HG03066 (cell line): Measurements from ENCODE around the gene EHBP1.

Source experiments
- ATAC-seq: cut with Tn5 transposase; IDR thresholded peaks from one replicate; pipeline ENCODE4 v1.9.1; 2021; ENCODE audit warnings: low read depth; ENCODE audit not compliant: unreplicated experiment

Gene EHBP1

GRCh38 chr2:62870966-62871365 is 165.5 kb downstream of the EHBP1 start:
- ATAC-seq = no peak

- no peak for ATAC-seq
Measured at GRCh38 chr2:62871506-62871905, 166.0 kb downstream of the EHBP1 start.

DNA sequence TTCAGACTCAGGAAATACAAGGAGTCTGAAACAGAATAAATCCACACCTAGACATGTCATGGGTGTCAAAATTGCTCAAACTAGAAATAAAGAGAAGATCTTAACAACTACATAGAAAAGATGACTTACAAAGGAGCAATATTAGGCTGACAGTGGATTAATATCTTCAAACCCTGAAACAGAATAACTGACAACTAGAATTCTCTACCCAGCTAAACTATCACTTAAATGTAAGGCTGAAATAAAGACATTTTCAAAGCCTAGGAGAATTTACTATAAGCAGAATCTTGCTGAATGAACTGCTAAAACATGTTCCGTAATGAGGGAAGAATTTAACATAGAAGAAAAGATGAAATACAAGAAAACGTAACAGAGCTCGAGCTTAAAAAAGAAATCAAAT is 168.1 kb downstream of the EHBP1 start:
- ATAC-seq = no peak

GRCh38 chr2:62874881-62875383 is 169.4 kb downstream of the EHBP1 start:
- ATAC-seq = no peak

DNA sequence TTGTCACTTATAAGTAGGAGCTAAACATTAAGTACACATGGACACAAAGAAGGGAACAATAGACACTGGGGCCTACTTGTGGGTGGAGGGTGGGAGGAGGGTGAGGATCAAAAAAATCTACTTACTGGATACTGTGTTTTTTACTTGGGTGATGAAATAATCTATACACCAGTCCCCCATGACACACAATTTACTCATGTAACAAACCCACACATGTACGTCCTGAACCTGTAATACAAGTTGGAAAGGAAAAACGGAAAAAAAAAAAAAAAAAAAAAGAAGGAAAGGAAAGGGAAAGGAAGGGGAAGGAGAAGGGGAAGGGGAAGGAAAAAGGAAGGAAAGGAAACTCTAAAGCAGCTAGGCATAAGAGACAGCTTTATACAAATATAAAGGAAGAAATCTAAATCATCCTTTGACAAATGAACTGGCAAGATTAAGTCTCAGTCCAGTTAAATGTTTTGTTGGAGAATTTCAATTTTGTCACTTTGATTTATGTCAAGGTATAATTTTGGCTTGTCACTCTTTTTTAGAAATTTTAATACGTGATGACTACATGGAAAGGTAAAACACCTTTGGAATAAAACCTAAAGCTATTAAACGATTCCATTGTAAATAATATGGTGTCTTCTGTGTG is 175.8 kb downstream of the EHBP1 start:
- no peak for ATAC-seq

DNA sequence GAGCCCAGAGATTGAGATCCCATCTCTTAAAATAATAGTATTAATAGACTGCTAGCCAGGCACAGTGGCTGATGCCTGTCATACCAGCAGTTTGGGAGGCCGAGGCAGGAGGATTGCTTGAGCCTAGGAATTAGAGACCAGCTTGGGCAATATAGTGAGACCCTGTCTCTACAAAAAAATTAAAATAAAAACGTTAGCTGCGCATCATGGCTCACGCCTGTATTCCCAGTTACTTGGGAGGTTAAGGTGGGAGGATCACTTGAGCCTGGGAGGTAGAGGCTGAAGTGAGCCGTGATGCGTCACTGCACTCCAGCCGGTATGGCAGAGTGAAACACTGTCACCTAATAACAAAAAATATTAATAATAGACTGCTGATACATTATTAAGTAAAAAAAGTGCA is 178.1 kb downstream of the EHBP1 start:
- ATAC-seq = no peak

DNA sequence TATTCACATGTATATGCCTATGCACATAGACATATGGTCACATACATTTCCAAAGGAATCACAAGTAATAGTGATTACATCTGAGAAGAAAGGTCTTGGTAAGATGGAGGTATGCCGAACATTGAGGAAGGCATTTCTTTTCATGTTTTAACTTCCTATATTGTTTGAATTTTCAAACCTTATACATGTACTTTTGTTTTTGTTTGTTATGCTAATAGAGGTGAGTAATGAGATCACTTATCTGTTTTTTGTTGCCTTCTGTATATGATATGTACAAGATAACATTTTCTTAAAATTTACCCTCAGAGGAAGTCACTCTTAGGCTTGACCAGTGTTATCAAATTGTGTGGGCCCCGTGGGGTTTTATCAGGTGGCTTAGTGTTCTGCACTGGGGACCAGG is 178.6 kb downstream of the EHBP1 start:
- no peak for ATAC-seq

DNA sequence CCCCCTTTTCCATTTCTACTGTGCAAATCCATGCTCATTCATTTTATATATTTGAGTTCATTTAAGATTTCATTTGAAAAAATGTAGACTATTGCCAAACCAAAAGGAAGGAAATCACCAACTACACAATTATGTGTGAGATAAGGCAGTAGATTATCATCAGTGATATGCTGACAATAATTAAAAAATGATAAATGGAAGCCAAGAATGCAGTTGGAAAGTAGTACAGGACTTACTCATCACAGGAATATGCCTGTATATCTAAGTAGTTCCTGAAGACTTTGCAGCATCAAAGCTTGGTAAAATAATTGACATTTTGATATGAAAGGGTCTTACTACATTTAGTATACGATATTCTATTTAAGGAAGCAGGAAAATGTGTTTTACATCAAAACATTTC is 179.0 kb downstream of the EHBP1 start:
- ATAC-seq = no peak

DNA sequence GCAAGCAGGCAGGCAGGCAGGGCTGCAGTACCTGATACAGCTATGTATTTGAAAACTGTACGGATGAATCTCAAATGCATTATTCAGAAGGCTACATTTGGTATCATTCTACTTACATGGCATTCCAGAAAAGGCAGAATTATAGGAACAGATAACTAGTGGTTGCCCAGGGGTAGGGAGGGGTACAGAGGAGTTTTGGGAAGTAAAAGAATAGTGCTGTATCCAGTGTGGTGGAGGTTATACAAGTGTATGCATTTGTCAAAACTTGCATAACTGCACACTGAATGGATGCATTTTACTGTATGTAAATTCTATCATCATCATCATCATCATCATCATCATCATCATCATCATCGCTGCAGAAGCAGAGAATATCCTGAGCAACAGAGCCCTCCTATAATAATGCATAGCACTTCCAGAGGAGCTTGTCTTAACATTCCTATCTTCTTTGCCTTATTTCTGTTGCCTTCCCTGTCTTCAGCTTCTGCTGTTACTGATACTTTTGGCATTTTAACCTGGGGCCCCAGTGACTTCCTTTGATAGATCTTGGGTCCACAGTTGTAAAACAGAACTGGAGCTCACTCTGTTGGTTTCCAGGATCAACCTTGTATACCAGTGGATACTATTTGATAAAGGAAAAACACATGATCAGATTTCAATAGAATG is 189.6 kb downstream of the EHBP1 start:
- ATAC-seq = no peak

- no peak for ATAC-seq
Measured at GRCh38 chr2:62895632-62896009, 190.1 kb downstream of the EHBP1 start.

DNA sequence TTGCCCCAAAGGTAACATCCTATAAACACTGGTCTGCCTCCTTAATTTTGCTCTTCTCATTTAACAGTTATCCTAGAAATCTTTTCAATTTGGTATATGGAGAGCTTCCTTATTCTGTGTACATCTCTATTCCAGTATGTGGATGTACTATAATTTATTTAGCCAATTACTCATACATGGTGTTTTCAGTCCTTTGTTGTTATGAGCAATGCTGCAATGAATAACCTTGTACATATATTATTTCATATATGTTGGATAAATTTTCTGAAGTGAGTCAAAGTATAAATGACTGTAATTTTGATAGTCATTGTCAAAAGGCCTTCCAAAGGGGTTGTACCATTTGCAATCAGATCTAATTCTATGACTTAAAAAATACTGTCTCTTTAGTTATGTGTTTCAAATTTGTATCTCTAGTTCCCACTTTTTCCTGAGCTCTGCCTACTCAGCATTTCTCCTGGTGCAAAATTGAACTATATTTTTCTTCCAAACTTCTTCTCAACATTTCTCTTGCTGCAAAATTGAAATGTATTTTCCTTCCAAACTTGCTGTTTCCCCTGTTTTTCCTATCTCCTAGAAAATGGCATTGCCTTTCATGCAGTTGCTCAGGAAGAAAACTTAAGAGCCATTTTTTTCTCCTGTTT is 191.8 kb downstream of the EHBP1 start:
- no peak for ATAC-seq

- no peak for ATAC-seq
Measured at GRCh38 chr2:62904344-62904743, 198.8 kb downstream of the EHBP1 start.

- ATAC-seq = no peak
Measured at GRCh38 chr2:62908145-62908544, 202.6 kb downstream of the EHBP1 start.

DNA sequence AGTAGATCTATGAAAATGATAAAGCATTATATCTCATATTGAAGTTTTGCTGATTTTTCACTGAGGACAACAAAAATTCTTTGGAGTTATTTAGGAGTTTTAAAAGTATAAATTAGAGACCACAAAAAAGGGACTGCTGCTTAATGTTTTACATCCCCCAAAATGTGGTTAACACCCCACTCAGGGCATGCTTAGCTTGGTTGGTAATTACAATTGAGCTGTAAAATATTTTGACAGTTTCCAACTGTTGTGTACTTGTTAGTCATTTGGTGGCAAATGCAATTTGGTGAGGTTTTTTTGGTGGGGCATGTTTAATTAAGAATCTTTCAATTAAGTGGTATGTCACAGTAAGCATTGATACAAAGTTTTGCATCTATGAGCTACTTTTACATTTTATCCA is 207.8 kb downstream of the EHBP1 start:
- ATAC-seq = no peak

DNA sequence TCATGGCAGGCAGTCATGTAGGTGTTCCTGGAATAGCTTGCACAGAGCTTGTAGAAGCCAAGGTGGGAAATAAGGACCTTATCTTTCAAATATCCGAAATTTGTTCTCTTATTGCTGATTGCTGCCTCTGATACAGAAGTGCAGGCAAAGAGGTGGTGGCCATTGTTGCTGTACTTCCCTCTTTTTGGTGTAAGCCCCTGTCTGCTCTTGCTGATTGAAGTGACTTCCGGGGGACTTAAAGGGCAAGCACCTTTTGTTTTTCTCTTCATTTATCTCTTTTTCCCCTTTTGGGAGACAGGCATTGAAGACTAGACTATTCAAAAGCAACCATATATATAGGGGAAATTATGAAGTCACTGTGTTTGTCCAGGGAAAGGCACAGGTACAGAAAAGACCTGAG is 213.5 kb downstream of the EHBP1 start:
- ATAC-seq = no peak

DNA sequence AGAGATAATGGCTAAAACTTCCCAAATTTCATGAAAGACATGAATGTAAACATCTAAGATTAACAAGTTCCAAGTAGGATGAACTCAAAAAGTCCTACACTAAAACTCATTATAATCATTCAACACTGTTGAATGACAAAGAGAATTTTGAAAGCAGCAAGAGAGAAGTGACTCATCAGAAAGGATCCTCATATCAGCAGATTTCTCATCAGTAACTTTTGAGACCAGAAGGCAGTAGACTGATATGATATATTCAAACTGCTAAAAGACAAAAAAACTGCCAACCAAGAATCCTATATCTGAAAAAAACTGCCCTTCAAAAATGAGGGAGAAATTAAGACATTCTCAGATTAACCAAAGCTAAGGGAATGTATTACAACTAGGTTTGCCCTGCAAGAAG is 214.6 kb downstream of the EHBP1 start:
- ATAC-seq = no peak

DNA sequence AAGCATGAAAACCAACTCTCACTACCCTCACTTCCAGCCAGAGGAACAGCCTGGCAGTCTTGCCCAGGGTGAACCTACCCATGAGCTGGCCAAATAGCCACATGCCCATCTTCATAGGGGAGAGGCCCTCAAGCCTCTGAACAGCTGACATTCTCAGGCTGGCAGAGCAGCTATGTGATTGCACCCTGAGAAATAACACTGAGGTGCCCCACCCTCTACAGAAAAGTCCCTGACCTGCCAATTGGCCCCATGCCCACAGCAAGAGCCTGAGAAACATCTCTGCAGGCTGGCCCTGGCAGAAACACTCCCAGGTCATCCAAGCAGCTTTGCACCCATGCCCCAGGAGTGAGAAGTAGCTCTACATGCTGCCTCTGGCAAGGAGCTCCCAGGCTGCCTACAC is 217.7 kb downstream of the EHBP1 start:
- no peak for ATAC-seq

GRCh38 chr2:62923881-62924280 is 218.4 kb downstream of the EHBP1 start:
- ATAC-seq = no peak

DNA sequence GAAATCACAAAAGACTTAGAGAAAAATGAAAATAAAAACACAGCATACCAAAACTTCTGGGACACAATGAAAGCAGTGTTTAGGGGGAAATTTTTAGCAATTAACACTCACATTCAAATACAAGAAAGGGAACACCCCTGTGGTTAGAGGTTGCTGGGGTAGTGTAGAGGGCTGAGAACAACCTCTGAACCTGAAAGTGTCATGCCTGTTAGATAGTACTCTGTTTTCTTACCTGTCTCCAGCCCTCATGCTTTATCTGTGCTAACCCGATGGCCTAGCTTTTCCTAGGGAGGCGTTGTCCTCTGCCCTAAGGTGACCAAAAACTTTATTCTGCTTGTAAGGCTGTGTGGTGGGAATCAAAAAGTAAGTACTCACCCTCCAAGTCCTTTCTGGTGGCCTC is 222.5 kb downstream of the EHBP1 start:
- no peak for ATAC-seq

DNA sequence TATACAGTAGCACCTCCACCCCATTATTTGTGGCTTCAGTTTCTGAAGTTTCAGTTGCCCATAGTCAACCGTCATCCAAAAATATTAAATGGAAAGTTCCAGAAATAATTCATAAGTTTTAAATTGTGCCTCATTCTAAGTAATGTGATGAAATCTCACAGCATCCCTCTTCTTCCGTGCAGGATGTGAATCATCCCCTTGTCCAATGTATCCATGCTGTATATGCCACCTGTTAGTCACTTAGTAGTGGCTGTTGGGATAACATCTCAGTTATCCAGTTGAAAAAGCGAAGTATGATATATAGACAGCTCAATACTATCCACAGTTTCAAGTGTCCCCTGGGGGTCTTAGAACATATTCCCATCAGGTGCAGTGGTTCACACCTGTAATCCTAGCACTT is 226.0 kb downstream of the EHBP1 start:
- no peak for ATAC-seq

DNA sequence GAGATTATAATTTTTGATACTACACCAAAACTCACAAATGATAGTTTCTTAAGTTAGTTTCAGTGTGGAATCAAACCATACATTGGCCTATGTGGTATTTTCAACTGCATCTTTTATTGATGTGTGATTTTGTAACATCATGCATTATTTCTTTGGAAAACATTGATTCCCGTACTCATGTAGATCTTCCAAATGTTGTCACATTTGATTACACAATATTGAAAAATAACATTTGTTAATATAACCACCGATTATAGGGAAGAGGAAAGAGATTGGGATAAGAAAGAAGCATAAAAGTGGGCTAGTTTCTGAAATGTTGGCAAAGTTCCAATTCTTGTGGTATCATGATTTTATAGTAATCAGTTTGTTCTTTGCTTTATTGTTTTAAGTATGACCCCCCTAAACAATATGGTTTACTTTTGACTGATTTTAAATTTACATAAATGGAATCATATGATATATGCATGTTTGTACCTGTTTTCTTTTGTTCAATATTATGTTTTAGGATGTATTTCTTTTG is 227.9 kb downstream of the EHBP1 start:
- no peak for ATAC-seq

DNA sequence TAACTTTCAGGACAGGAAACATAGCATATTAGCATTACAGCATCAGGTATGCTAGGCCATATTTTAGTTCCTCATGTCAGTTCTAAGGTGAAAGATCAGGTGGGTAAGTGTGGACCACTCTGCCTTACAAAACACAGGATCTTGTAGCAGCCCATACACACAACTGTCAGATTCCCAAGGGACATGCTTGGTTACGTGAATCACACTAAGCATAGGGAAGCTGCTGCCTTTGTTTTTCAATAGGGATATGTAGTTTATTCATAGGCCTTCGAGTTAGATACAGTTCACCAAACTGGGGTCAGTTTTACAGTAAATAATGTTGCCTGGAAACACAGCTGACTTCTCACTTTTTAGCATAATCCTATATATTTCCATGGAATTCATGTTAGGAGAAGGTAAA is 229.0 kb downstream of the EHBP1 start:
- no peak for ATAC-seq
